A549 (cell line): ENCODE data around the gene RNF17.

Source experiments
- TF ChIP-seq, protein P1 (sequence below): IDR thresholded peaks from 2 replicates; pipeline ENCODE4 v1.6.1; 2012
- TF ChIP-seq, protein P2 (sequence below): fragments of >200 bp; sonication (Bioruptor Twin); formaldehyde crosslinking; IDR thresholded peaks from 3 replicates; pipeline ENCODE4 v1.5.1; 2016

DNA sequence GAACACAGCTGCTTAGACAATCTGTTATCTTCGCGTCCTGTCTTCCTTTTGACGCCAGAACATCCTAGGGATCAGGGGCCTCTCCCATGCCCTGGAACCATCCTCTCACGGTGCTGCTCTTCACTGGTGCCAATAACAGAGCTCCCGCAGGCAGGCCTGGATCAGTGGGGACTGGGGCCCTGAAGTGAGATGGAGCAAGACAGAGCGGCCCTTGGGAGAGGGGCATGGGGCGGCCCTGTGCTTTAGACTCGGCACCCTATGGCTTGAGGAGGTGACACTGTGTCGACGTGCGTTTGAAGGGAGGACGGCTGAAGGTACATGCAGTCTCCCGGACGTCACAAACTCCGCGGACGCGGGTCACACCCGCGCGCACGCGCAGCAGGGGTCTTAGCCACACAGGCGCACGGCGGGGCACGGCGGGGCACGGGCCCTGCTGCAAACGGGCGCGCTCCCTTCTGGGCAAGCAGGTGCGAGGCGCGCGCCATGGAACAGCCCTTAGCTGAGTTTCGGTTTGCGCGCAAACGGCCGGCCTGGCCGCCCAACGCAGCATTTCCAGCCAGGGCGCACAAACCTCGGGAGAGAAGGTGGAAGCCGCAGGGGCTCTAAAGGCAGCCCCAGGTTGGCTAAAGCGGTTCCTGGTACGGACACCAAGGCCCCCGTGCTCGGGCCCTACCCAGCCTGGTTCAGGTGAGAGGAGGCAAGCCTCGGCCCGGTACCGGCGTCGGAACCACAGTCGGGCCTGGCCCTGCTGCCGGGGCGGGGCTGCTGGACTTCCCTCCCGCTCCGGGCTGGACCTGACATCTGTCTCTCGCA is 16.5 kb upstream of the RNF17 start:
- TF ChIP-seq, protein P1, sequence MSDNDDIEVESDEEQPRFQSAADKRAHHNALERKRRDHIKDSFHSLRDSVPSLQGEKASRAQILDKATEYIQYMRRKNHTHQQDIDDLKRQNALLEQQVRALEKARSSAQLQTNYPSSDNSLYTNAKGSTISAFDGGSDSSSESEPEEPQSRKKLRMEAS = peak; percentile 78
- TF ChIP-seq, protein P2, sequence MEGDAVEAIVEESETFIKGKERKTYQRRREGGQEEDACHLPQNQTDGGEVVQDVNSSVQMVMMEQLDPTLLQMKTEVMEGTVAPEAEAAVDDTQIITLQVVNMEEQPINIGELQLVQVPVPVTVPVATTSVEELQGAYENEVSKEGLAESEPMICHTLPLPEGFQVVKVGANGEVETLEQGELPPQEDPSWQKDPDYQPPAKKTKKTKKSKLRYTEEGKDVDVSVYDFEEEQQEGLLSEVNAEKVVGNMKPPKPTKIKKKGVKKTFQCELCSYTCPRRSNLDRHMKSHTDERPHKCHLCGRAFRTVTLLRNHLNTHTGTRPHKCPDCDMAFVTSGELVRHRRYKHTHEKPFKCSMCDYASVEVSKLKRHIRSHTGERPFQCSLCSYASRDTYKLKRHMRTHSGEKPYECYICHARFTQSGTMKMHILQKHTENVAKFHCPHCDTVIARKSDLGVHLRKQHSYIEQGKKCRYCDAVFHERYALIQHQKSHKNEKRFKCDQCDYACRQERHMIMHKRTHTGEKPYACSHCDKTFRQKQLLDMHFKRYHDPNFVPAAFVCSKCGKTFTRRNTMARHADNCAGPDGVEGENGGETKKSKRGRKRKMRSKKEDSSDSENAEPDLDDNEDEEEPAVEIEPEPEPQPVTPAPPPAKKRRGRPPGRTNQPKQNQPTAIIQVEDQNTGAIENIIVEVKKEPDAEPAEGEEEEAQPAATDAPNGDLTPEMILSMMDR = no peak
